HL-60 (cell line): ENCODE data around the gene DGKI.

ENCODE experiments used
- DNase-seq, 2 experiments: peaks; one replicate each; pipeline ENCODE4 v3.0.0-alpha.2; 2010 to 2020; ENCODE audit warnings: low read depth in 1 of 2, low spot score in 1 of 2
- H3K27ac ChIP-seq: fragments of 250-450 bp; sonication (Bioruptor Pico); replicated peaks from 2 replicates; pipeline ENCODE4 v1.5.1; 2020; ENCODE audit warnings: mild to moderate bottlenecking, moderate library complexity
- H3K27me3 ChIP-seq: fragments of 250-450 bp; sonication (Bioruptor Pico); 2 replicates; pipeline ENCODE4 v1.5.1; 2021; ENCODE audit warnings: mild to moderate bottlenecking, moderate library complexity; ENCODE audit not compliant: insufficient read depth, poor library complexity, severe bottlenecking
- H3K4me3 ChIP-seq: replicated peaks from 2 replicates; pipeline ENCODE4 v1.5.1; 2011; ENCODE audit warnings: mild to moderate bottlenecking, control low read depth, low read length; ENCODE audit not compliant: insufficient read depth
- GABPA ChIP-seq: IDR thresholded peaks from 2 replicates; pipeline ENCODE4 v1.6.1; 2012; ENCODE audit warnings: low read depth
- POLR2AphosphoS5 ChIP-seq: IDR thresholded peaks from 2 replicates; pipeline ENCODE4 v1.6.1; 2012; ENCODE audit warnings: low read depth
- SPI1 ChIP-seq: IDR thresholded peaks from 2 replicates; pipeline ENCODE4 v1.6.1; 2012; ENCODE audit warnings: low read depth, mild to moderate bottlenecking, borderline replicate concordance
- TF ChIP-seq, protein P1 (sequence below): IDR thresholded peaks from 2 replicates; pipeline ENCODE4 v1.6.1; 2012; ENCODE audit warnings: low read depth; ENCODE audit not compliant: insufficient replicate concordance
- TF ChIP-seq, protein P2 (sequence below): IDR thresholded peaks from one replicate; pipeline ENCODE4 v1.5.1; 2011; ENCODE audit warnings: low read length, control low read depth, inconsistent platforms; ENCODE audit not compliant: insufficient read depth

The DGKI gene

DNA sequence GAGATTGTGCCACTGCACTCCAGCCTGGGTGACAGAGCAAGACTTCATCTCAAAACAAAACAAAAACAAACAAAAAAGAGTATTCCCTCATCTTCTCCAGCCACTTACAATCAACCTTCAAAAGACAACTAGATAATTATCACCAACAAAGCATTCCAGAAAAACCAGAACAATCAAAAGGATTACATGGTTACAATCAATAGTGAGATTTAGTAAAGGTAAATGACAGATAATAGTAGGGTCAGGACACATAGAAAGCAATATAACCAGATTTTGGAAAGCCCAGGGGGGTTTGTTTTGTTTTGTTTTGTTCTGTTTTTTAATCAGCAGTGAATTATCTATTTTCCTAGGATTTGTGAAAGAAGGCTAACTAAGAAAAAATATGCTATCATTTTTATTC, 412.2 kb downstream of the DGKI start:
- Histone ChIP-seq H3K4me3 (no peak overlapping the region), H3K27ac (no peak overlapping the region), H3K27me3 (no peaks in the 10 kb centered on the region)
- TF ChIP-seq, protein P1, sequence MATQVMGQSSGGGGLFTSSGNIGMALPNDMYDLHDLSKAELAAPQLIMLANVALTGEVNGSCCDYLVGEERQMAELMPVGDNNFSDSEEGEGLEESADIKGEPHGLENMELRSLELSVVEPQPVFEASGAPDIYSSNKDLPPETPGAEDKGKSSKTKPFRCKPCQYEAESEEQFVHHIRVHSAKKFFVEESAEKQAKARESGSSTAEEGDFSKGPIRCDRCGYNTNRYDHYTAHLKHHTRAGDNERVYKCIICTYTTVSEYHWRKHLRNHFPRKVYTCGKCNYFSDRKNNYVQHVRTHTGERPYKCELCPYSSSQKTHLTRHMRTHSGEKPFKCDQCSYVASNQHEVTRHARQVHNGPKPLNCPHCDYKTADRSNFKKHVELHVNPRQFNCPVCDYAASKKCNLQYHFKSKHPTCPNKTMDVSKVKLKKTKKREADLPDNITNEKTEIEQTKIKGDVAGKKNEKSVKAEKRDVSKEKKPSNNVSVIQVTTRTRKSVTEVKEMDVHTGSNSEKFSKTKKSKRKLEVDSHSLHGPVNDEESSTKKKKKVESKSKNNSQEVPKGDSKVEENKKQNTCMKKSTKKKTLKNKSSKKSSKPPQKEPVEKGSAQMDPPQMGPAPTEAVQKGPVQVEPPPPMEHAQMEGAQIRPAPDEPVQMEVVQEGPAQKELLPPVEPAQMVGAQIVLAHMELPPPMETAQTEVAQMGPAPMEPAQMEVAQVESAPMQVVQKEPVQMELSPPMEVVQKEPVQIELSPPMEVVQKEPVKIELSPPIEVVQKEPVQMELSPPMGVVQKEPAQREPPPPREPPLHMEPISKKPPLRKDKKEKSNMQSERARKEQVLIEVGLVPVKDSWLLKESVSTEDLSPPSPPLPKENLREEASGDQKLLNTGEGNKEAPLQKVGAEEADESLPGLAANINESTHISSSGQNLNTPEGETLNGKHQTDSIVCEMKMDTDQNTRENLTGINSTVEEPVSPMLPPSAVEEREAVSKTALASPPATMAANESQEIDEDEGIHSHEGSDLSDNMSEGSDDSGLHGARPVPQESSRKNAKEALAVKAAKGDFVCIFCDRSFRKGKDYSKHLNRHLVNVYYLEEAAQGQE, result no peak
- TF ChIP-seq SPI1 (no peak), GABPA (no peak), POLR2AphosphoS5 (no peak)
- no peak for DNase-seq

DNA sequence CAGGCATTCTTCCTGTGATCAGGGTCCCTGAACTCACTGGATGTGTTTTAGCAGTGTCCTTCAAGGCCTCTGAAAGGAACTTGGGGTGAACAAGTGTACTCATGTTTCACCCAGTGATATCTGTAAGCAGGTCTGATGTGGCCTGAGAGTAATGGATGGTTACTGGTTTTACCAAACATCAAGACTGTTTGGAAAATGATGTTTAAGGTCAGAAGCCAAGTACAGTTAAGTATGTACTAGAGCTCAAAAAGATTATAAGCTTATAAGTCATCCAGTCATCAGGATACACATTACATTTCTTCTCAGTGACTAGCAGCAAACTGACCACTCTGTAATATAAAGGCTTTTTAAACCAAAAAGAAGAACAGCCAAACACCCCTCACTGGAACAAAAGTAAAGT, 423.5 kb downstream of the DGKI start:
- no peaks in the 10 kb centered on the region for H3K27me3 ChIP-seq
- no peak for TF ChIP-seq POLR2AphosphoS5
- no peak for TF ChIP-seq SPI1
- TF ChIP-seq, protein P1, result no peak
- TF ChIP-seq GABPA, result no peak
- TF ChIP-seq, protein P2, sequence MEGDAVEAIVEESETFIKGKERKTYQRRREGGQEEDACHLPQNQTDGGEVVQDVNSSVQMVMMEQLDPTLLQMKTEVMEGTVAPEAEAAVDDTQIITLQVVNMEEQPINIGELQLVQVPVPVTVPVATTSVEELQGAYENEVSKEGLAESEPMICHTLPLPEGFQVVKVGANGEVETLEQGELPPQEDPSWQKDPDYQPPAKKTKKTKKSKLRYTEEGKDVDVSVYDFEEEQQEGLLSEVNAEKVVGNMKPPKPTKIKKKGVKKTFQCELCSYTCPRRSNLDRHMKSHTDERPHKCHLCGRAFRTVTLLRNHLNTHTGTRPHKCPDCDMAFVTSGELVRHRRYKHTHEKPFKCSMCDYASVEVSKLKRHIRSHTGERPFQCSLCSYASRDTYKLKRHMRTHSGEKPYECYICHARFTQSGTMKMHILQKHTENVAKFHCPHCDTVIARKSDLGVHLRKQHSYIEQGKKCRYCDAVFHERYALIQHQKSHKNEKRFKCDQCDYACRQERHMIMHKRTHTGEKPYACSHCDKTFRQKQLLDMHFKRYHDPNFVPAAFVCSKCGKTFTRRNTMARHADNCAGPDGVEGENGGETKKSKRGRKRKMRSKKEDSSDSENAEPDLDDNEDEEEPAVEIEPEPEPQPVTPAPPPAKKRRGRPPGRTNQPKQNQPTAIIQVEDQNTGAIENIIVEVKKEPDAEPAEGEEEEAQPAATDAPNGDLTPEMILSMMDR, result no peak
- no peak overlapping the region for H3K4me3 ChIP-seq
- DNase-seq, result no peak
- H3K27ac ChIP-seq, result no peak overlapping the region

DNA sequence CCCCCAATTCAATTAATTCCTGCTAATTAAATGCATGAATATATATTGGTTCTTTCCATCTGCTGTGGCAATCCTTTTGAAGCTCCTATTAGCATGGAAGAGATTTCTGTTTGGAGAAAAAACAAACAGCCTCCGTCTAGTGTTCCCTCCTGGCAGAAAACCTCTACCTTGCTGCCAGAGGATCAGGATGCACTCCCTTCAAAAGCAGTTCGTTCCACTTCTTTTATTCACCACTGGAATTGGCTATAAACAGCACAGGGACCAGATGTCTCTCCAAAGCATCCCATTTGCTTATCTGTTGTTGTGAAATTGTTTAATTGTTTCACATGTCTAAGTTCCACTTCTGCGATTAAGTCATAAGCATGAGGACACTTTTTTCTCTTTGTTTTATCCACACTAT, 425.4 kb downstream of the DGKI start:
- TF ChIP-seq POLR2AphosphoS5 (no peak), GABPA (no peak)
- Histone ChIP-seq H3K27me3 (no peaks in the 10 kb centered on the region), H3K4me3 (no peak overlapping the region), H3K27ac (no peak overlapping the region)
- no peak for DNase-seq

DNA sequence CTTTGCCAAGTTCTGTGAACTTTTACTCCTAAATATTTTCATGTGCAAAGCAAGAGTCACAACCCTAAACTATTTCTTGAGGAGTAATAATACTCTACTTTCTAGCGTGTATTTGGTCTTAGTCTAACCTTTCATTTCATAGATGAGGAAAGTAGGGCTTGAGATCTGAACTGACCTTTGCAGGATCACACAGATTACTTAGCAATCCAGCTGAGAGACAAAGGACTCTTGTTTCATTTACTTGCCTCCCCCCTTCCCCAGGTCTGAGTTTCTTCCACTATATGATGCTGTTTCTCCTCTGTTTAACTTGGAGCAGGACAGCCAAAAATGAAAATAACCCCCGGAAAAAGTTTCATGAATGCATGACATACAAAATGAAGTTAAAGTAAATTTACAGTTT, 427.9 kb downstream of the DGKI start:
- H3K4me3 ChIP-seq, result no peak overlapping the region
- DNase-seq, result no peak
- TF ChIP-seq, protein P2, result no peak
- TF ChIP-seq POLR2AphosphoS5 (no peak), GABPA (no peak), SPI1 (no peak)
- TF ChIP-seq, protein P1, result no peak
- no peaks in the 10 kb centered on the region for H3K27me3 ChIP-seq
- no peak overlapping the region for H3K27ac ChIP-seq
